Measurements from ENCODE around the gene SUSD3. TPM values are rescaled to one million over a fixed set of nuclear protein-coding genes. Genes with fewer than 3 reads are reported as not detected.

The SUSD3 gene
- total RNA-seq, 1 donor: 0.09 TPM

- no peak for DNase-seq (ENCODE audit: low read depth)
- no peak overlapping the region for H3K4me3 ChIP-seq (ENCODE audit: low read depth, low read length)
- TF ChIP-seq CTCF (IDR thresholded peaks at IDR 0.05; ENCODE audit: insufficient read depth, low read length): no peak
These were observed 6.1 kb downstream of the SUSD3 start for GRCh38 chr9:93064392-93065134.

GRCh38 chr9:93065135-93065720, 6.7 kb downstream of the SUSD3 start:
- DNase-seq (ENCODE audit: low read depth): no peak
- no peak for TF ChIP-seq CTCF (IDR thresholded peaks at IDR 0.05; ENCODE audit: insufficient read depth, low read length)

GRCh38 chr9:93066978-93067603, 8.6 kb downstream of the SUSD3 start:
- TF ChIP-seq CTCF (IDR thresholded peaks at IDR 0.05; ENCODE audit: insufficient read depth, low read length): no peak
- no peak overlapping the region for H3K4me3 ChIP-seq (ENCODE audit: low read depth, low read length)
- DNase-seq (ENCODE audit: low read depth): no peak

More at GRCh38 chr9:93065135-93065720, 6.7 kb downstream of the SUSD3 start:
- no peak overlapping the region for H3K4me3 ChIP-seq (ENCODE audit: low read depth, low read length)

- no peak for DNase-seq (ENCODE audit: low read depth)
- H3K4me3 ChIP-seq (ENCODE audit: low read depth, low read length): no peak overlapping the region
- no peak for TF ChIP-seq CTCF (IDR thresholded peaks at IDR 0.05; ENCODE audit: insufficient read depth, low read length)
These were observed 10.5 kb downstream of the SUSD3 start for GRCh38 chr9:93068956-93069355.

- no peak for TF ChIP-seq CTCF (IDR thresholded peaks at IDR 0.05; ENCODE audit: insufficient read depth, low read length)
- DNase-seq (ENCODE audit: low read depth): peak; percentile 48
- no peak overlapping the region for H3K4me3 ChIP-seq (ENCODE audit: low read depth, low read length)
These were observed 13.0 kb downstream of the SUSD3 start for GRCh38 chr9:93071464-93071863.

GRCh38 chr9:93072383-93072795, 13.9 kb downstream of the SUSD3 start:
- no peak overlapping the region for H3K4me3 ChIP-seq (ENCODE audit: low read depth, low read length)
- no peak for TF ChIP-seq CTCF (IDR thresholded peaks at IDR 0.05; ENCODE audit: insufficient read depth, low read length)
- DNase-seq (ENCODE audit: low read depth): peak; percentile 72

Data from fibroblast of the aortic adventitia (primary cell).